Measurements from ENCODE around the gene TRIM47. TPM values are rescaled to one million over a fixed set of nuclear protein-coding genes. Genes with fewer than 3 reads are reported as not detected.

Gene TRIM47
- total and polyA plus RNA-seq, 2 of the 13 experiments (the other 11 are each of a cell fraction or from before 2014, with no cell fraction given) = 33.5 to 82.0 TPM

- TF ChIP-seq TSC22D2 (CRISPR knock-in tag; IDR thresholded peaks at IDR 0.05; ENCODE audit: borderline replicate concordance) (no peak; the same call in 1 of the 2 replicates), ZBTB42 (CRISPR knock-in tag; IDR thresholded peaks at IDR 0.05) (no peak), NFYB (CRISPR knock-in tag; IDR thresholded peaks at IDR 0.05) (peak; percentile 72), ZBTB43 (CRISPR knock-in tag; conservative IDR thresholded peaks at IDR 0.05) (peak; percentile 52; the same call in 1 of the 2 replicates), MAZ (IDR thresholded peaks at IDR 0.05; ENCODE audit: borderline replicate concordance, low read depth, low read length) (peak; percentile 73; the same call in 1 of the 2 replicates), MAZ (CRISPR knock-in tag; IDR thresholded peaks at IDR 0.05; ENCODE audit: low read depth) (peak; percentile 93), POLR2G (IDR thresholded peaks at IDR 0.05; ENCODE audit: low read depth, low read length) (peak; percentile 63; the same call in 1 of the 2 replicates), KLF9 (CRISPR knock-in tag; IDR thresholded peaks at IDR 0.05; ENCODE audit: low read depth) (no peak), TCF12 (IDR thresholded peaks at IDR 0.05) (no peak), TCF12 (CRISPR knock-in tag; IDR thresholded peaks at IDR 0.05) (peak; percentile 98), SSRP1 (CRISPR knock-in tag; IDR thresholded peaks at IDR 0.05) (peak; percentile 73; the same call in 1 of the 2 replicates), PAX8 (CRISPR knock-in tag; IDR thresholded peaks at IDR 0.05; ENCODE audit: borderline replicate concordance) (peak; percentile 46; the same call in 1 of the 2 replicates), ZNF83 (CRISPR knock-in tag; IDR thresholded peaks at IDR 0.05; ENCODE audit: borderline replicate concordance) (peak; percentile 95; the same call in 1 of the 2 replicates), NR0B2 (CRISPR knock-in tag; IDR thresholded peaks at IDR 0.05) (peak; percentile 90), ZNF124 (CRISPR knock-in tag; IDR thresholded peaks at IDR 0.05) (peak; percentile 48; the same call in 1 of the 2 replicates), ZBTB39 (CRISPR knock-in tag; IDR thresholded peaks at IDR 0.05) (0 out of 2 replicates have a peak, but pooled peaks have one; percentile 58), ZBTB20 (CRISPR knock-in tag; IDR thresholded peaks at IDR 0.05; ENCODE audit: borderline replicate concordance, low read depth) (peak; percentile 86; the same call in 1 of the 2 replicates), MAF1 (CRISPR knock-in tag; IDR thresholded peaks at IDR 0.05; ENCODE audit: borderline replicate concordance) (0 out of 2 replicates have a peak, but pooled peaks have one; percentile 27), ATRX (CRISPR knock-in tag; IDR thresholded peaks at IDR 0.05; ENCODE audit: borderline replicate concordance) (no peak), MED8 (CRISPR knock-in tag; IDR thresholded peaks at IDR 0.05; ENCODE audit: insufficient replicate concordance) (peak; percentile 66), SP2 (CRISPR knock-in tag; IDR thresholded peaks at IDR 0.05) (no peak), ZSCAN12 (CRISPR knock-in tag; IDR thresholded peaks at IDR 0.05) (no peak), ZNF160 (CRISPR knock-in tag; IDR thresholded peaks at IDR 0.05) (peak; percentile 66; the same call in 1 of the 2 replicates), SOX5 (CRISPR knock-in tag; IDR thresholded peaks at IDR 0.05; ENCODE audit: borderline replicate concordance) (peak; percentile 77), ZNF772 (CRISPR knock-in tag; IDR thresholded peaks at IDR 0.05) (peak; percentile 96), CREM (IDR thresholded peaks at IDR 0.05) (peak; percentile 82), CREM (CRISPR knock-in tag; IDR thresholded peaks at IDR 0.05) (no peak)
Measured at GRCh38 chr17:75846692-75847613, 31.4 kb downstream of the TRIM47 start (continued).

All from HepG2 (cell line).